AML-193 (cell line): ENCODE results near the gene ENGASE.
"Not testable (repeated sequence)": the region's sequence is repeated elsewhere in the genome, so short reads cannot be mapped to it uniquely, and the experiment has no call there.

ENCODE experiments used
- DNase-seq, 2 experiments: peaks; one replicate each; lab custom pipeline; 2025; lab: John Stamatoyannopoulos, UW

Gene ENGASE

GRCh38 chr17:79074649-79075445 is at the start of gene ENGASE:
Gene ENGASE, plus strand, starts transcription at chr17:79074824. Its CDS starts 121 bp downstream, at chr17:79074945.
- DNase-seq: peak; percentile 100

- no peak for DNase-seq
These were observed 49.5 kb upstream of the ENGASE start for GRCh38 chr17:79024901-79025737.

- DNase-seq: no peak
These were observed 48.0 kb upstream of the ENGASE start for GRCh38 chr17:79026376-79027273.

GRCh38 chr17:79027274-79027924 is 47.2 kb upstream of the ENGASE start:
- DNase-seq: no peak

- no peak for DNase-seq
These were observed 46.6 kb upstream of the ENGASE start for GRCh38 chr17:79027925-79028491.

GRCh38 chr17:79028496-79029326 is 45.9 kb upstream of the ENGASE start:
- no peak for DNase-seq

GRCh38 chr17:79029327-79030009 is 45.2 kb upstream of the ENGASE start:
- no peak for DNase-seq

- not testable (repeated sequence) for DNase-seq
These were observed 44.0 kb upstream of the ENGASE start for GRCh38 chr17:79030636-79031035.

GRCh38 chr17:79031996-79032875 is 42.4 kb upstream of the ENGASE start:
- no peak for DNase-seq

GRCh38 chr17:79033046-79033616 is 41.5 kb upstream of the ENGASE start:
- no peak for DNase-seq

- DNase-seq: no peak
These were observed 40.7 kb upstream of the ENGASE start for GRCh38 chr17:79033741-79034501.

- DNase-seq: no peak
These were observed 39.6 kb upstream of the ENGASE start for GRCh38 chr17:79034931-79035485.

- no peak for DNase-seq
These were observed 38.9 kb upstream of the ENGASE start for GRCh38 chr17:79035686-79036085.

GRCh38 chr17:79036181-79036580 is 38.4 kb upstream of the ENGASE start:
- DNase-seq: no peak

- DNase-seq: peak; percentile 36 to 41
These were observed 38.0 kb upstream of the ENGASE start for GRCh38 chr17:79036596-79036995.

GRCh38 chr17:79038545-79039135 is 36.0 kb upstream of the ENGASE start:
- DNase-seq: no peak

GRCh38 chr17:79039171-79039570 is 35.5 kb upstream of the ENGASE start:
- DNase-seq: no peak
